ENCODE results near the gene RXFP1.

RXFP1 gene

GRCh38 chr4:158590306-158590705, 68.6 kb downstream of the RXFP1 start:
- TF ChIP-seq CTCF (IDR thresholded peaks at IDR 0.05; ENCODE audit: extremely low read depth, missing control alignments), result no peak

GRCh38 chr4:158590824-158591223, 69.1 kb downstream of the RXFP1 start:
- TF ChIP-seq CTCF (IDR thresholded peaks at IDR 0.05; ENCODE audit: extremely low read depth, missing control alignments), result no peak
- no peak for DNase-seq (ENCODE audit: low spot score)

More at GRCh38 chr4:158590306-158590705, 68.6 kb downstream of the RXFP1 start:
- DNase-seq (ENCODE audit: low spot score), result no peak

- no peak for DNase-seq (ENCODE audit: low spot score)
- TF ChIP-seq CTCF (IDR thresholded peaks at IDR 0.05; ENCODE audit: extremely low read depth, missing control alignments), result no peak
These were observed 76.4 kb downstream of the RXFP1 start for GRCh38 chr4:158597879-158598596.

- no peak for DNase-seq (ENCODE audit: low spot score)
- no peak for TF ChIP-seq CTCF (IDR thresholded peaks at IDR 0.05; ENCODE audit: extremely low read depth, missing control alignments)
These were observed 77.5 kb downstream of the RXFP1 start for GRCh38 chr4:158599150-158599549.

- no peak for DNase-seq (ENCODE audit: low spot score)
- TF ChIP-seq CTCF (IDR thresholded peaks at IDR 0.05; ENCODE audit: extremely low read depth, missing control alignments), result no peak
These were observed 78.2 kb downstream of the RXFP1 start for GRCh38 chr4:158599765-158600498.

- no peak for TF ChIP-seq CTCF (IDR thresholded peaks at IDR 0.05; ENCODE audit: extremely low read depth, missing control alignments)
- no peak for DNase-seq (ENCODE audit: low spot score)
These were observed 82.7 kb downstream of the RXFP1 start for GRCh38 chr4:158604369-158604768.

- no peak for DNase-seq (ENCODE audit: low spot score)
- no peak for TF ChIP-seq CTCF (IDR thresholded peaks at IDR 0.05; ENCODE audit: extremely low read depth, missing control alignments)
These were observed 83.7 kb downstream of the RXFP1 start for GRCh38 chr4:158605393-158605792.
